Skin epidermis (tissue), 12 donors: ENCODE measurements around the gene CLCN5.
"Not testable (repeated sequence)": the region's sequence is repeated elsewhere in the genome, so short reads cannot be mapped to it uniquely, and the experiment has no call there.

Experiments
- H3K27ac ChIP-seq, 21 experiments: fragments of 200-600 bp; sonication (generic) in 11 of 21; one replicate each; pipeline ENCODE4 v1.5.0; 2020; ENCODE audit warnings: mild to moderate bottlenecking in 3 of 21, inconsistent platforms in 2 of 21, moderate library complexity in 2 of 21
- H3K4me3 ChIP-seq, 7 experiments: fragments of 200-600 bp; sonication (generic) in 2 of 7; one replicate each; pipeline ENCODE4 v1.5.0; 2020; ENCODE audit warnings: inconsistent platforms in 2 of 7, mild to moderate bottlenecking in 2 of 7, moderate library complexity in 1 of 7

Gene CLCN5

GRCh38 chrX:49991758-49992157 is 69.4 kb downstream of the CLCN5 start:
- no peak overlapping the region for H3K27ac ChIP-seq
- H3K4me3 ChIP-seq = no peak overlapping the region

GRCh38 chrX:49992853-49993252 is 70.5 kb downstream of the CLCN5 start:
- H3K27ac ChIP-seq = no peak overlapping the region
- no peak overlapping the region for H3K4me3 ChIP-seq

- no peak overlapping the region for H3K27ac ChIP-seq
- no peak overlapping the region for H3K4me3 ChIP-seq
Measured at GRCh38 chrX:49993661-49994060, 71.3 kb downstream of the CLCN5 start.

GRCh38 chrX:49995107-49995731 is 72.8 kb downstream of the CLCN5 start:
- no peak overlapping the region for H3K4me3 ChIP-seq
- H3K27ac ChIP-seq = no peak overlapping the region

- no peak overlapping the region for H3K4me3 ChIP-seq
- no peak overlapping the region for H3K27ac ChIP-seq
Measured at GRCh38 chrX:49995795-49996455, 73.5 kb downstream of the CLCN5 start.

GRCh38 chrX:49996474-49996873 is 74.1 kb downstream of the CLCN5 start:
- no peak overlapping the region for H3K4me3 ChIP-seq
- H3K27ac ChIP-seq = no peak overlapping the region

- H3K27ac ChIP-seq = no peak overlapping the region
- no peak overlapping the region for H3K4me3 ChIP-seq
Measured at GRCh38 chrX:49999087-49999486, 76.7 kb downstream of the CLCN5 start.

- no peak overlapping the region for H3K27ac ChIP-seq
- no peak overlapping the region for H3K4me3 ChIP-seq
Measured at GRCh38 chrX:50000937-50001542, 78.6 kb downstream of the CLCN5 start.

GRCh38 chrX:50002067-50002714 is 79.8 kb downstream of the CLCN5 start:
- no peak overlapping the region for H3K4me3 ChIP-seq
- peak overlapping the region in 1 of 21 experiments; percentile 32 for H3K27ac ChIP-seq

GRCh38 chrX:50003467-50003866 is 81.1 kb downstream of the CLCN5 start:
- no peak overlapping the region for H3K4me3 ChIP-seq
- no peak overlapping the region for H3K27ac ChIP-seq

- Histone ChIP-seq H3K4me3 (no peak overlapping the region), H3K27ac (no peak overlapping the region)
Measured at GRCh38 chrX:50003927-50004326, 81.5 kb downstream of the CLCN5 start.

GRCh38 chrX:50025591-50025990 is 103.2 kb downstream of the CLCN5 start:
- not testable (repeated sequence) for H3K27ac ChIP-seq, H3K4me3 ChIP-seq

- H3K27ac ChIP-seq = no peak overlapping the region
- no peak overlapping the region for H3K4me3 ChIP-seq
Measured at GRCh38 chrX:50035126-50035525, 112.7 kb downstream of the CLCN5 start.

- H3K27ac ChIP-seq = peak overlapping the region in 2 of 21 experiments; percentile 6 to 42
- H3K4me3 ChIP-seq = no peak overlapping the region
Measured at GRCh38 chrX:50036426-50036825, 114.0 kb downstream of the CLCN5 start.

- Histone ChIP-seq H3K4me3 (no peak overlapping the region), H3K27ac (no peak overlapping the region)
Measured at GRCh38 chrX:50045823-50046222, 123.4 kb downstream of the CLCN5 start.

- H3K4me3 ChIP-seq = no peak overlapping the region
- H3K27ac ChIP-seq = no peak overlapping the region
Measured at GRCh38 chrX:50049228-50049627, 126.8 kb downstream of the CLCN5 start.

GRCh38 chrX:50054147-50054546 is 131.8 kb downstream of the CLCN5 start:
- Histone ChIP-seq H3K27ac (no peak overlapping the region), H3K4me3 (no peak overlapping the region)

GRCh38 chrX:50066318-50066937 is 144.0 kb downstream of the CLCN5 start:
- Histone ChIP-seq H3K27ac (no peak overlapping the region), H3K4me3 (no peak overlapping the region)

- Histone ChIP-seq H3K4me3 (no peak overlapping the region), H3K27ac (no peak overlapping the region)
Measured at GRCh38 chrX:50067435-50068284, 145.3 kb downstream of the CLCN5 start.

GRCh38 chrX:50068285-50068563 is 145.8 kb downstream of the CLCN5 start:
- H3K4me3 ChIP-seq = no peak overlapping the region

More at GRCh38 chrX:50068285-50068563, 145.8 kb downstream of the CLCN5 start:
- H3K27ac ChIP-seq = no peak overlapping the region
